Body of pancreas (tissue), 4 donors: ENCODE measurements around the gene YIPF5.

Experiments used
- CTCF ChIP-seq, 7 experiments: fragments of 450-650 bp in 4 of 7; fragments of 200-600 bp in 3 of 7; sonication (generic) in 3 of 7; IDR thresholded peaks; one replicate each; pipeline ENCODE4 v1.5.1; 2016 to 2019; ENCODE audit warnings: antibody characterized with exemption in 7 of 7
- POLR2A ChIP-seq, 3 donors: fragments of 450-650 bp; IDR thresholded peaks; one replicate each; pipeline ENCODE4 v1.6.1; 2016; ENCODE audit warnings: antibody characterized with exemption in 3 of 3, mild to moderate bottlenecking in 2 of 3

DNA sequence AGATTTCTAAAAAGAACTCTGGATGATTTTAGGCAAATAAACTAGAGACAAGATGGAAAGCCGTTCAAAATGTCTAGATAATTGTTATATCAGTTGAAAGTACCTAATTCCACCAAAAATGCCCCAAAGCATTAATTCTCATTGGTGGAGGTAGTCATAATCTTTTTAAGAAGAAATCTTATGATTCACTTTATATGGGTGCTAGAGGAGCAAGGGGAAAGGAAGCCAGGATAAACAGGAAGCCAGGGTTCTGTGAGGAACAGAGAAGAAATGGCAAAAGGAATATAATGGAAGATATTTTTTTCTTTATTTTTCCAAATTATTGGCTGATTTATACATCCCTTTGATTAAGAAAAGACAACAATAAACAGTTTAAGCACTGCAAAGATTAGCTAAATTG, 7.8 kb downstream of the YIPF5 start:
- TF ChIP-seq CTCF (IDR thresholded peaks at IDR 0.05) (no peak), POLR2A (IDR thresholded peaks at IDR 0.05) (no peak)
